H1 (cell line): Measurements from ENCODE around the gene MTMR2.

ENCODE experiments used
- CTCF ChIP-seq, 3 experiments: IDR thresholded peaks; 1 replicate in 2 of 3; 2 replicates in 1 of 3; pipeline versions ENCODE4 v1.5.1 to v1.6.1; 2011; ENCODE audit warnings: low read length in 3 of 3, mild to moderate bottlenecking in 3 of 3, inconsistent platforms in 2 of 3, low read depth in 1 of 3, moderate library complexity in 1 of 3; ENCODE audit not compliant: insufficient read depth in 1 of 3; ENCODE audit errors: control extremely low read depth in 1 of 3
- POLR2AphosphoS5 ChIP-seq: IDR thresholded peaks from 2 replicates; pipeline ENCODE4 v1.6.1; 2011; ENCODE audit warnings: low read depth, low read length
- RNF2 ChIP-seq: fragments of 200-900, 300-1000 bp; sonication (generic); IDR thresholded peaks from 2 replicates; pipeline ENCODE4 v1.7.1; 2016; ENCODE audit warnings: borderline replicate concordance, low read depth, mild to moderate bottlenecking, antibody characterized with exemption, low read length; ENCODE audit not compliant: poor library complexity, severe bottlenecking; ENCODE audit errors: missing control alignments
- YY1 ChIP-seq: IDR thresholded peaks from 2 replicates; pipeline ENCODE4 v1.6.1; 2011; ENCODE audit warnings: low read depth, mild to moderate bottlenecking, low read length

DNA sequence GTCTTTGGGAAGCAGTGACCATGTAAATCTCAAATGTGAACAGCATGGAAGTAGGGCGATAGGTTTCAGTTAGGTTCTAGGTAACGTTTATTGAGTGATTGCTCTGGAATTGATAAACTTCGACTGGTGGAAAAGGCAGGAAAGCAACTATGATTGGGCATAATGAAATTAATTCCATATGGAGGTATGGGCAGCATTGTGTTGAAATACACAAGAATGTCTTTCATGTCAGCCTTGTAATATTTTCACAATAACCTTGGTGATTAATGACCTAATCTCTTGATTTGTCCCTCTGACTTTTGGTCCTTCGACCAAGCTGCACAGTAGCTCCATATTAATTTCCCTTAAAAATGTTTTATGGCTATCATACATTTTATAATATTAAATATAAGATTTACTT lies 130.8 kb downstream of the MTMR2 start:
- TF ChIP-seq YY1 (no peak), POLR2AphosphoS5 (no peak), RNF2 (no peak), CTCF (IDR thresholded peaks at IDR 0.05; ENCODE audit: control extremely low read depth in 1 of 3, insufficient read depth in 1 of 3, low read depth in 1 of 3, low read length in 3 of 3) (no peak)
